WTC11 (cell line): ENCODE measurements around the gene VSTM2B. TPM values are rescaled to one million over a fixed set of nuclear protein-coding genes. Genes with fewer than 3 reads are reported as not detected.

Source experiments
- ATAC-seq: fragments of 200-7000 bp; cut with Tn5 transposase; 2 replicates; pipeline ENCODE4 v1.10.0; 2021; ENCODE audit warnings: mild to moderate bottlenecking, moderate library complexity
- Bru-seq: library from RNA; stranded (reverse); fragments of 400-500 nt; gene quantifications from one replicate; lab custom pipeline; 2021; lab: Mats Ljungman, UMichigan
- CTCF ChIA-PET: fragments of 300-600 bp; sonication (Branson Sonifier 250); formaldehyde crosslinking; loops from one replicate; lab custom pipeline; 2021; ENCODE audit warnings: antibody characterized with exemption; lab: Charles Lee
- POLR2A ChIA-PET: fragments of 350-600 bp; sonication (Branson Sonifier 250); formaldehyde crosslinking; loops from one replicate; lab custom pipeline; 2021; ENCODE audit warnings: antibody characterized with exemption; lab: Charles Lee
- DNase-seq: peaks from one replicate; pipeline ENCODE4 v3.0.0; 2021; ENCODE audit warnings: low spot score
- H3K27ac Mint-ChIP-seq: 2 replicates; pipeline ENCODE4 v1.8.0; 2021; ENCODE audit warnings: mixed read lengths
- H3K27me3 Mint-ChIP-seq: 2 replicates; pipeline ENCODE4 v1.8.0; 2021; ENCODE audit warnings: low read depth, mild to moderate bottlenecking, moderate library complexity, mixed read lengths
- H3K36me3 Mint-ChIP-seq: 2 replicates; pipeline ENCODE4 v1.8.0; 2021; ENCODE audit warnings: mixed read lengths
- H3K4me1 Mint-ChIP-seq: 2 replicates; pipeline ENCODE4 v1.8.0; 2022; ENCODE audit warnings: mixed read lengths
- H3K4me3 Mint-ChIP-seq: 2 replicates; pipeline ENCODE4 v1.8.0; 2021; ENCODE audit warnings: mild to moderate bottlenecking, moderate library complexity, mixed read lengths
- H3K9me3 Mint-ChIP-seq: 2 replicates; pipeline ENCODE4 v1.8.0; 2021; ENCODE audit warnings: mixed read lengths
- ATF2 ChIP-seq: sonication (generic); formaldehyde crosslinking; IDR thresholded peaks from 2 replicates; pipeline ENCODE4 v1.8.1; 2022; ENCODE audit warnings: low read depth, missing genetic modification reagents, borderline replicate concordance
- E2F4 ChIP-seq: sonication (generic); formaldehyde crosslinking; IDR thresholded peaks from 2 replicates; pipeline ENCODE4 v1.8.1; 2022; ENCODE audit warnings: low read depth, mild to moderate bottlenecking, moderate library complexity, missing genetic modification reagents, borderline replicate concordance
- E2F5 ChIP-seq: sonication (generic); formaldehyde crosslinking; IDR thresholded peaks from 2 replicates; pipeline ENCODE4 v1.8.1; 2022; ENCODE audit warnings: mild to moderate bottlenecking, moderate library complexity, missing genetic modification reagents
- FOXK1 ChIP-seq: sonication (generic); formaldehyde crosslinking; IDR thresholded peaks from 2 replicates; pipeline ENCODE4 v1.8.0; 2022; ENCODE audit warnings: mild to moderate bottlenecking, moderate library complexity, missing genetic modification reagents
- GABPB1 ChIP-seq: sonication (generic); formaldehyde crosslinking; IDR thresholded peaks from 2 replicates; pipeline ENCODE4 v1.8.1; 2023; ENCODE audit warnings: mild to moderate bottlenecking, missing genetic modification reagents
- GRHL2 ChIP-seq: fragments of 250-450 bp; sonication (Bioruptor Pico); IDR thresholded peaks from 2 replicates; pipeline ENCODE4 v1.8.0; 2022; ENCODE audit warnings: mild to moderate bottlenecking, moderate library complexity; ENCODE audit not compliant: insufficient replicate concordance, severe bottlenecking
- HMGXB4 ChIP-seq: sonication (generic); formaldehyde crosslinking; IDR thresholded peaks from 2 replicates; pipeline ENCODE4 v1.8.1; 2023; ENCODE audit warnings: mild to moderate bottlenecking, moderate library complexity, missing genetic modification reagents
- JUN ChIP-seq: sonication (generic); formaldehyde crosslinking; IDR thresholded peaks from 2 replicates; pipeline ENCODE4 v1.8.0; 2023; ENCODE audit warnings: mild to moderate bottlenecking, missing genetic modification reagents
- RELA ChIP-seq: sonication (generic); formaldehyde crosslinking; IDR thresholded peaks from 2 replicates; pipeline ENCODE4 v1.8.1; 2022; ENCODE audit warnings: missing genetic modification reagents, mild to moderate bottlenecking, borderline replicate concordance
- TEAD4 ChIP-seq: sonication (generic); formaldehyde crosslinking; IDR thresholded peaks from 2 replicates; pipeline ENCODE4 v1.8.0; 2022; ENCODE audit warnings: mild to moderate bottlenecking, missing genetic modification reagents
- ZMAT4 ChIP-seq: fragments of 250-450 bp; sonication (Bioruptor Pico); IDR thresholded peaks from 2 replicates; pipeline ENCODE4 v1.9.0; 2021; ENCODE audit warnings: mild to moderate bottlenecking
- ZNF138 ChIP-seq: sonication (generic); formaldehyde crosslinking; conservative IDR thresholded peaks from 2 replicates; pipeline ENCODE4 v1.8.1; 2022; ENCODE audit warnings: mild to moderate bottlenecking, moderate library complexity, missing genetic modification reagents
- ZNF219 ChIP-seq: sonication (generic); formaldehyde crosslinking; IDR thresholded peaks from 2 replicates; pipeline ENCODE4 v1.8.0; 2023; ENCODE audit warnings: missing genetic modification reagents, mild to moderate bottlenecking, borderline replicate concordance
- ZNF263 ChIP-seq: sonication (generic); formaldehyde crosslinking; IDR thresholded peaks from 2 replicates; pipeline ENCODE4 v1.8.1; 2022; ENCODE audit warnings: low read depth, mild to moderate bottlenecking, moderate library complexity, missing genetic modification reagents
- ZNF512 ChIP-seq: sonication (generic); formaldehyde crosslinking; IDR thresholded peaks from 2 replicates; pipeline ENCODE4 v1.8.1; 2022; ENCODE audit warnings: missing genetic modification reagents, borderline replicate concordance
- long read RNA-seq, 3 experiments: library from RNA in 1 of 3; library from capped mRNA in 1 of 3; library from polyadenylated mRNA in 1 of 3; unstranded in 2 of 3; stranded (forward) in 1 of 3; transcript quantifications; one replicate each; pipeline ENCODE4 v2.0.0, GENCODE V29; 2021
- total RNA-seq: library from RNA; stranded (reverse); gene quantifications from 3 replicates; pipeline ENCODE4 v1.2.3, GENCODE V29; 2021

VSTM2B gene
- total RNA-seq (1.7 to 3.2 TPM (median 2.2 TPM) in 3 replicates), Bru-seq, nascent RNA (percentile 30 among the genes with signal in this experiment)
- long read RNA-seq, experiment 1, partial matches to known transcripts, result 2 of 8 reads
- long read RNA-seq, experiment 1, other reads (novel, unspliced or antisense), result 2 of 8 reads
- long read RNA-seq, experiment 2, partial matches to known transcripts, result 0 of 2 reads
- long read RNA-seq, experiment 2, other reads (novel, unspliced or antisense), result 0 of 2 reads
- long read RNA-seq, experiment 3, result 0 reads

- TF ChIP-seq ZNF512 (CRISPR knock-in tag) (no peak), ZNF263 (CRISPR knock-in tag) (no peak), E2F5 (CRISPR knock-in tag) (peak; percentile 45; the same call in 1 of the 2 replicates), HMGXB4 (0 out of 2 replicates have a peak, but pooled peaks have one; percentile 26)
- H3K9me3 Mint-ChIP-seq, result no peaks in the 10 kb centered on the region
- peaks cover 80% of the 10 kb centered on the region for H3K27me3 Mint-ChIP-seq
- DNase-seq, result peak; percentile 29
- peak within 1 kb of the TSS; percentile 73 for H3K4me3 Mint-ChIP-seq
- POLR2A ChIA-PET, result no interaction called here
- no peak within 1 kb of the TSS for H3K27ac Mint-ChIP-seq
- peaks cover 24% of the 10 kb centered on the region for H3K4me1 Mint-ChIP-seq
- no peak for ATAC-seq
- CTCF ChIA-PET, result interaction anchor here (1.8 to 4.9 kb wide), 4 partner anchors 9 to 58 kb away, joined by 7 to 21 read pairs (median 12); no protein-coding TSS in a partner anchor
- H3K36me3 Mint-ChIP-seq, result no peaks in the 10 kb centered on the region
These were observed at the start of gene VSTM2B for GRCh38 chr19:29525901-29526729. Gene VSTM2B (plus strand): TSS chr19:29525994. CDS start chr19:29526584, 590 bp downstream.

GRCh38 chr19:29476528-29476927 is 49.3 kb upstream of the VSTM2B start:
- no peak overlapping the region for H3K4me3 Mint-ChIP-seq
- ChIA-PET POLR2A (interaction anchor here (1.5 kb wide), 1 partner anchor 12 kb away, joined by 5 read pairs; no protein-coding TSS in a partner anchor), CTCF (interaction anchor here (1.1 to 2.9 kb wide), 5 partner anchors 9 to 213 kb away, joined by 3 to 11 read pairs (median 5); no protein-coding TSS in a partner anchor)
- DNase-seq, result no peak
- peaks cover 14% of the 10 kb centered on the region for H3K9me3 Mint-ChIP-seq
- no peak overlapping the region for H3K27ac Mint-ChIP-seq
- peaks cover 15% of the 10 kb centered on the region for H3K36me3 Mint-ChIP-seq
- no peak for ATAC-seq
- H3K27me3 Mint-ChIP-seq, result peaks cover 12% of the 10 kb centered on the region
- TF ChIP-seq GRHL2 (CRISPR knock-in tag), result no peak
- H3K4me1 Mint-ChIP-seq, result no peaks in the 10 kb centered on the region

GRCh38 chr19:29477831-29478577 is 47.8 kb upstream of the VSTM2B start:
- no peak for ATAC-seq
- H3K4me3 Mint-ChIP-seq, result no peak overlapping the region
- TF ChIP-seq FOXK1 (CRISPR knock-in tag) (no peak), ZNF138 (CRISPR knock-in tag) (no peak), ATF2 (CRISPR knock-in tag) (no peak), RELA (CRISPR knock-in tag) (no peak), ZNF263 (CRISPR knock-in tag) (no peak), TEAD4 (CRISPR knock-in tag) (no peak), JUN (CRISPR knock-in tag) (no peak), GABPB1 (CRISPR knock-in tag) (no peak), ZMAT4 (CRISPR knock-in tag) (no peak), E2F4 (CRISPR knock-in tag) (no peak), ZNF219 (no peak)
- ChIA-PET CTCF (interaction anchor here (0.6 to 2.1 kb wide), 50 partner anchors 9 to 230 kb away, joined by 3 to 21 read pairs (median 4); partner anchors contain the start of gene VSTM2B), POLR2A (interaction anchor here (1.3 kb wide), 1 partner anchor 128 kb away, joined by 3 read pairs; the partner anchor contains the start of gene POP4)
- no peaks in the 10 kb centered on the region for H3K4me1 Mint-ChIP-seq
- no peak overlapping the region for H3K27ac Mint-ChIP-seq
- peaks cover 12% of the 10 kb centered on the region for H3K27me3 Mint-ChIP-seq
- no peak for DNase-seq
- H3K9me3 Mint-ChIP-seq, result peaks cover 23% of the 10 kb centered on the region
- H3K36me3 Mint-ChIP-seq, result peaks cover 15% of the 10 kb centered on the region
